ENCODE data around the gene ITIH5. TPM values are rescaled to one million over a fixed set of nuclear protein-coding genes. Genes with fewer than 3 reads are reported as not detected.
A peak's percentile ranks its signal among the peaks of the same experiment; 100 is the strongest.
"Not testable (repeated sequence)": the region's sequence is repeated elsewhere in the genome, so short reads cannot be mapped to it uniquely, and the experiment has no call there.

The ITIH5 gene
- polyA plus RNA-seq, 1 donor = 6.8 TPM

- no peaks in the 10 kb centered on the region for H3K4me1 ChIP-seq (ENCODE audit: control insufficient read depth, insufficient read depth, low read length)
- no peaks in the 10 kb centered on the region for H3K36me3 ChIP-seq (ENCODE audit: control insufficient read depth, insufficient read depth, low read length)
- H3K27ac ChIP-seq (ENCODE audit: low read length) = no peak overlapping the region
- no peaks in the 10 kb centered on the region for H3K27me3 ChIP-seq (ENCODE audit: control insufficient read depth, insufficient read depth, low read length)
- DNase-seq = no peak
- no peak overlapping the region for H3K4me3 ChIP-seq (ENCODE audit: low read length)
- H3K9me3 ChIP-seq (ENCODE audit: control insufficient read depth, low read depth, low read length) = peaks cover 4% of the 10 kb centered on the region
Measured at GRCh38 chr10:7689591-7689990, 22.8 kb upstream of the ITIH5 start.

DNA sequence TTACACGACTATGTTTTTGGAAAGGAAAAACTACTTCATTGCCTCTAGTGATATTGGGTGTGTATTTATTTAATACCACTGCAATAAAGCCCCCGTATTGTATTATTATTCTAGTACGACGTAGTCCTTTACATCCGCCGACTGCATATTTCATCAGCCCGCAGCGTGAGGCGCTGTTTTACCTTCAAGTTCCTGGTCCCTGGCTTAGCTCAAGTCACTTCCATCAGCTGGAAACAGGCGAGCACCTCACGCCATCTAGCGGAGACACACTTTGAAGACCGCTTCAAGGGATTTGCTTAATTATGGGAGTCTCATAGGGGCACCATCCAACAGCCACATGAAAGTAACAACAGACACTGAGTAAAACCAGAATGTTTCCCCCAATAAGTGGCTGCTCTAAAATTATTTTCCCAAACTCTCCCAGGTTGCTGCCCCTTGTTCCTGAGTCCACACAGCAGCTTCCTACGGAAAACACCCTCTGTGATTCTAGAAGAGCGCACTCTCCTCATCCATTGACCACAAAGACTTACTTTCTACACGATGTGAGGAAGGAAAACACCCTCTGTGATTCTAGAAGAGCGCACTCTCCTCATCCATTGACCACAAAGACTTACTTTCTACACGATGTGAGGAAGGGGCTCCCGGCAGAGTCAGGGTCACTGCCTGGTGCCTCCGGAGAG, 20.6 kb upstream of the ITIH5 start:
- H3K27ac ChIP-seq (ENCODE audit: low read length) = no peak overlapping the region
- no peaks in the 10 kb centered on the region for H3K9me3 ChIP-seq (ENCODE audit: control insufficient read depth, low read depth, low read length)
- H3K27me3 ChIP-seq (ENCODE audit: control insufficient read depth, insufficient read depth, low read length) = no peaks in the 10 kb centered on the region
- no CpG with 5 or more reads among the region's 20 CpGs for WGBS (ENCODE audit: insufficient coverage, low lambda C conversion rate)
- peak; percentile 73 to 83 for DNase-seq
- H3K4me1 ChIP-seq (ENCODE audit: control insufficient read depth, insufficient read depth, low read length) = no peaks in the 10 kb centered on the region
- no peak overlapping the region for H3K4me3 ChIP-seq (ENCODE audit: low read length)
- H3K36me3 ChIP-seq (ENCODE audit: control insufficient read depth, insufficient read depth, low read length) = no peaks in the 10 kb centered on the region

- Histone ChIP-seq H3K9me3 (ENCODE audit: control insufficient read depth, low read depth, low read length) (no peaks in the 10 kb centered on the region), H3K4me3 (ENCODE audit: low read length) (no peak overlapping the region), H3K27ac (ENCODE audit: low read length) (no peak overlapping the region), H3K4me1 (ENCODE audit: control insufficient read depth, insufficient read depth, low read length) (no peaks in the 10 kb centered on the region), H3K36me3 (ENCODE audit: control insufficient read depth, insufficient read depth, low read length) (no peaks in the 10 kb centered on the region), H3K27me3 (ENCODE audit: control insufficient read depth, insufficient read depth, low read length) (peaks cover under 1% of the 10 kb centered on the region)
- DNase-seq = no peak
- no CpG with 5 or more reads among the region's 13 CpGs for WGBS (ENCODE audit: insufficient coverage, low lambda C conversion rate)
Measured at GRCh38 chr10:7686351-7687171, 19.8 kb upstream of the ITIH5 start.

DNA sequence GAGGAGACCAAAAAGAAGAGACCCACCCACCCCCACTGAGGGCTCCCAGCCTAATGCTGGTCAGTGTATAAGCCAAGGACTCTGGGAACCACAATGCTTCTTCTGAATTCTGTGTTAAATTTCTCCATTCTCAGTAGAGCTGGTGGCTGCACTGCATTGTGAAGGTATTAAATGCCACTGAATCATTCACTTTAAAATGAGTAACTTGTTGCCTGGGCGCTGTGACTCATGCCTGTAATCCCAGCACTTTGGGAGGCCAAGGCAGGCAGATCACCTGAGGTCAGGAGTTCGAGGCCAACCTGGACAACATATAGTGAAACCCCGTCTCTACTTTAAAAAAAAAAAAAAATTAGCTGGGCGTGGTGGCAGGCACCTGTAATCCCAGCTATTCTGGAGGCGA, 13.3 kb upstream of the ITIH5 start:
- not testable (repeated sequence) for H3K27me3 ChIP-seq (ENCODE audit: control insufficient read depth, insufficient read depth, low read length); H3K36me3 ChIP-seq (ENCODE audit: control insufficient read depth, insufficient read depth, low read length); H3K4me1 ChIP-seq (ENCODE audit: control insufficient read depth, insufficient read depth, low read length); H3K27ac ChIP-seq (ENCODE audit: low read length); H3K4me3 ChIP-seq (ENCODE audit: low read length); H3K9me3 ChIP-seq (ENCODE audit: control insufficient read depth, low read depth, low read length); DNase-seq
- WGBS (ENCODE audit: insufficient coverage, low lambda C conversion rate) = no CpG with 5 or more reads among the region's 5 CpGs

DNA sequence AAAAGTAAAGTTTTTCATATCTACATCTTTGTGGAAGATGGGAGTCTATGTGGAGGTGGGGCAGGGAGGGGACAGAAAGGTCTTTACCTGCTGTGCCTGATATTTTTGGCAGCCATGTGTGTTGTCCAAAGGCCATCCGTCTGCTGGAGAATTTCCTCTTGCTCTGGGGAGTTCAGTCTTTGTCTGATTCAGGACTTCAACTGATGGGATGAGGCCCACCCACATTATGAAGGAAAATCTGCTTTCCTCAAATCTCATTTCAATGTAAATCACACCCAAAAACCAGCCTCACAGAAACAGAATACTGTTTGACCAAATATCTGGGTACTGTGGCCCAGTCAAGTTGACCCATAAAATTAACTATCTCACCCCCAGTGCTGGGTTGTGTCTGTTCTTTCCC, 12.5 kb upstream of the ITIH5 start:
- WGBS (ENCODE audit: insufficient coverage, low lambda C conversion rate) = no CpG with 5 or more reads among the region's 1 CpG
- Histone ChIP-seq H3K4me1 (ENCODE audit: control insufficient read depth, insufficient read depth, low read length) (no peaks in the 10 kb centered on the region), H3K27ac (ENCODE audit: low read length) (no peak overlapping the region), H3K9me3 (ENCODE audit: control insufficient read depth, low read depth, low read length) (no peaks in the 10 kb centered on the region), H3K36me3 (ENCODE audit: control insufficient read depth, insufficient read depth, low read length) (no peaks in the 10 kb centered on the region), H3K4me3 (ENCODE audit: low read length) (no peak overlapping the region), H3K27me3 (ENCODE audit: control insufficient read depth, insufficient read depth, low read length) (peaks cover 8% of the 10 kb centered on the region)
- DNase-seq = no peak

GRCh38 chr10:7672341-7673134, 5.8 kb upstream of the ITIH5 start:
- H3K4me3 ChIP-seq (ENCODE audit: low read length) = no peak overlapping the region
- 71% methylated on average over 4 of the region's 23 CpGs for WGBS (ENCODE audit: insufficient coverage, low lambda C conversion rate)
- H3K36me3 ChIP-seq (ENCODE audit: control insufficient read depth, insufficient read depth, low read length) = no peaks in the 10 kb centered on the region
- H3K27ac ChIP-seq (ENCODE audit: low read length) = no peak overlapping the region
- no peak for DNase-seq
- H3K27me3 ChIP-seq (ENCODE audit: control insufficient read depth, insufficient read depth, low read length) = peaks cover 28% of the 10 kb centered on the region
- H3K4me1 ChIP-seq (ENCODE audit: control insufficient read depth, insufficient read depth, low read length) = no peaks in the 10 kb centered on the region
- H3K9me3 ChIP-seq (ENCODE audit: control insufficient read depth, low read depth, low read length) = no peaks in the 10 kb centered on the region

GRCh38 chr10:7670157-7670556, 3.4 kb upstream of the ITIH5 start:
- peaks cover 39% of the 10 kb centered on the region for H3K27me3 ChIP-seq (ENCODE audit: control insufficient read depth, insufficient read depth, low read length)
- WGBS (ENCODE audit: insufficient coverage, low lambda C conversion rate) = 60% methylated on average over 1 of the region's 3 CpGs
- H3K36me3 ChIP-seq (ENCODE audit: control insufficient read depth, insufficient read depth, low read length) = no peaks in the 10 kb centered on the region
- no peak overlapping the region for H3K27ac ChIP-seq (ENCODE audit: low read length)
- no peak overlapping the region for H3K4me3 ChIP-seq (ENCODE audit: low read length)
- no peak for DNase-seq
- no peaks in the 10 kb centered on the region for H3K9me3 ChIP-seq (ENCODE audit: control insufficient read depth, low read depth, low read length)
- H3K4me1 ChIP-seq (ENCODE audit: control insufficient read depth, insufficient read depth, low read length) = peaks cover 4% of the 10 kb centered on the region

GRCh38 chr10:7667262-7668141, 736 bp upstream of the ITIH5 start:
- Histone ChIP-seq H3K36me3 (ENCODE audit: control insufficient read depth, insufficient read depth, low read length) (no peaks in the 10 kb centered on the region), H3K4me3 (ENCODE audit: low read length) (no peak overlapping the region)

DNA sequence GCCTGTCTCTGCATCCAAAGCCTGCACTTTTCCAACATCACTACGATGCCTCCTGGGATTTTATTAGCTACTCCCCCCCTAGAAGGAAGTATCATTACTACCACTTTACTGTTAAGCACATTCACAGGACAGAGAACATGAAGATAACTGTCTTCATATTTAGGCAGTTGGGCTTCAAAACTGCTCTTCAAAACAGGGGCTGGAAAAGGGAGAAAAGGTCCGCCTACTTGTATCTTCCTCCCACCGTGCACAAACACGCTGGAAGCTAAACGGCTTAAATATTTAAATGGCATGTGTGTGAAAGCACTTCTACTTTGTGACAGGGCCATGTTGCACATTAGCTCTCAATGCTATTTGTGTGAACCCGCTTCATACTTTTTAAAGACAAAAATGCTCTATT, 999 bp downstream of the ITIH5 start:
- peaks cover 46% of the 10 kb centered on the region for H3K27me3 ChIP-seq (ENCODE audit: control insufficient read depth, insufficient read depth, low read length)
- H3K36me3 ChIP-seq (ENCODE audit: control insufficient read depth, insufficient read depth, low read length) = no peaks in the 10 kb centered on the region
- peaks cover 4% of the 10 kb centered on the region for H3K4me1 ChIP-seq (ENCODE audit: control insufficient read depth, insufficient read depth, low read length)
- H3K9me3 ChIP-seq (ENCODE audit: control insufficient read depth, low read depth, low read length) = no peaks in the 10 kb centered on the region
- H3K27ac ChIP-seq (ENCODE audit: low read length) = no peak overlapping the region
- WGBS (ENCODE audit: insufficient coverage, low lambda C conversion rate) = 17% methylated on average over 1 of the region's 6 CpGs
- H3K4me3 ChIP-seq (ENCODE audit: low read length) = peak overlapping the region; percentile 27
- DNase-seq = no peak

More at GRCh38 chr10:7667262-7668141, 736 bp upstream of the ITIH5 start:
- Histone ChIP-seq H3K9me3 (ENCODE audit: control insufficient read depth, low read depth, low read length) (no peaks in the 10 kb centered on the region), H3K4me1 (ENCODE audit: control insufficient read depth, insufficient read depth, low read length) (peaks cover 4% of the 10 kb centered on the region), H3K27ac (ENCODE audit: low read length) (no peak overlapping the region), H3K27me3 (ENCODE audit: control insufficient read depth, insufficient read depth, low read length) (peaks cover 50% of the 10 kb centered on the region)
- WGBS (ENCODE audit: insufficient coverage, low lambda C conversion rate) = no CpG with 5 or more reads among the region's 44 CpGs
- DNase-seq = no peak

GRCh38 chr10:7664707-7665106, 2.1 kb downstream of the ITIH5 start:
- no peak overlapping the region for H3K27ac ChIP-seq (ENCODE audit: low read length)
- peaks cover 4% of the 10 kb centered on the region for H3K4me1 ChIP-seq (ENCODE audit: control insufficient read depth, insufficient read depth, low read length)
- H3K9me3 ChIP-seq (ENCODE audit: control insufficient read depth, low read depth, low read length) = no peaks in the 10 kb centered on the region
- no peak for DNase-seq
- 100% methylated on average over 1 of the region's 2 CpGs for WGBS (ENCODE audit: insufficient coverage, low lambda C conversion rate)
- H3K4me3 ChIP-seq (ENCODE audit: low read length) = no peak overlapping the region
- H3K36me3 ChIP-seq (ENCODE audit: control insufficient read depth, insufficient read depth, low read length) = no peaks in the 10 kb centered on the region
- H3K27me3 ChIP-seq (ENCODE audit: control insufficient read depth, insufficient read depth, low read length) = peaks cover 45% of the 10 kb centered on the region

Measured in large intestine (tissue), 3 donors.